ENCODE results near the gene ITGA2.
A peak's percentile ranks its signal among the peaks of the same experiment; 100 is the strongest.

Gene ITGA2

DNA sequence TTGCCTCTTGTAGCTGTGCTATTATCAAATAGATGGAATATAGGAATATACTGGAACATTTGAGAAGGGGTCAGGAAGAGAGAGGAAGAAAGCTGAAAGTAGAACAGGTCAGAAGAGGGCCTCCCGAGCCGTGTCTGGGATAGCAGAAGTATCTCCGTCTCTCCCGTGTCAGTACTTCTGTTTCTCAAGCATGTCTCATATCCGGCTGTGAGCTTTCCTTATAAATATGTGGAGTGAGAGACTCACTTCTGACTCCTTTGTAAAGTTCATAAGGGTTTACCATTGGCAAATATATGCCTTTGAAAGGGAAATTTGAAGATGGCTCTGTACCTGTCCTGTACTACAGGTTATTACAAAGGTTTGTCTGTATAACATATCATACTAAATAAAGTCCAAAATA, 70.1 kb downstream of the ITGA2 start:
- DNase-seq (ENCODE audit: low read depth), result no peak

GRCh38 chr5:53063176-53063575, 74.0 kb downstream of the ITGA2 start:
- DNase-seq (ENCODE audit: low read depth), result no peak

GRCh38 chr5:53063791-53064190, 74.6 kb downstream of the ITGA2 start:
- DNase-seq (ENCODE audit: low read depth), result no peak

GRCh38 chr5:53066088-53066487, 76.9 kb downstream of the ITGA2 start:
- no peak for DNase-seq (ENCODE audit: low read depth)

DNA sequence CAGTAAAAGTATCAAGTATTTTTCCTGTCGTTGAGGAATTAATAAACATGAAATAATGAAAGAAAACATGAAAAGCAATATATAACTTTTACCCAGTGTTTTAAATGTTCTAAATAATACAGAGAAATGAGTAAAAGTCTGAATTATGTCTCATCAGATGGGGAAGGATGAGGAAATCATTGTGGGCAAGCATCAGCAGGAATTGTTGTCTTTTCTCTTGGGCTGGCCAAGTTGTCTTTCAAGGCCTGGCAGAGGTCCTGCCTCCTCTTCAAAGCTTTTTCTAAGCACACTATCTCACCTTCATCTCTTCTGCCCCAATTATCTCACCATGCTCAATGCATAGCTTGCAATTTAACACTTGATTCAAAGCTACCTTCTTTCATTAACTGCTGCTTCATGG, 78.5 kb downstream of the ITGA2 start:
- peak; percentile 43 for DNase-seq (ENCODE audit: low read depth)

- no peak for DNase-seq (ENCODE audit: low read depth)
Measured at GRCh38 chr5:53068291-53068836, 79.2 kb downstream of the ITGA2 start.

- peak; percentile 59 for DNase-seq (ENCODE audit: low read depth)
Measured at GRCh38 chr5:53069626-53070025, 80.5 kb downstream of the ITGA2 start.

DNA sequence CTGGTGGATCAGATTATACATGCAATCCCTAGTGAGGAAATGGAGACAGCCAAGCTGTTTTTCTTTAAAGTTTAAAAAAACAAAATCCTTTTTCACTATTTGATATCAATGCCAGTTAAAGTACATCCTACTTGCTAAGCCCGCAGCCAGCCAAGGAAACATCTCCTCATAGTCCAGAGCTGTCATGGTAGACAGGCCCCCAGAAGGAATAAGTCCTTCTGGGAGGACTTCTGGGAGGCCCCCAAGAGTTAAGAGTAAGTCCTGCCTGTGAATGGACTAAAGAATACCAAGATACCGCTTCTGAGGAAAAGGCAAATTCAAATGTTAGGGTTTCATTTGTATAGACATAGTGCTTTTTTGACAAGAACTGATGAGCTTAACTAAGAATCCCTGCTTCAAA, 82.1 kb downstream of the ITGA2 start:
- no peak for DNase-seq (ENCODE audit: low read depth)

DNA sequence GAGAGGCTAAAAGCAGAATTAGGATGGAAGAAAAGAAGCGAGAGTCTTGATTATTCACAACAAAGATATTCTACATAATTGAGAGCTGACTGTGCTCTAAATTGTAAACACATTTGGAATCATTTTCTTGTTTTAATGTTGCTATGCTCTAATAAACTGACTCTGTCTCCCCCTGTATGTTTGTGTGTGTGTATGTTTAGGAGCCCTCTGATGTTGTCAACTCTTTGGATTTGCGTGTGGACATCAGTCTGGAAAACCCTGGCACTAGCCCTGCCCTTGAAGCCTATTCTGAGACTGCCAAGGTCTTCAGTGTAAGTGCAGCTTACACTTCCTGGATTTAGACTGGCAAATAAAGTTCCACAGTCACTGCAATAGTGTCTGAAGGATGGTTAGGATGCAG, 82.6 kb downstream of the ITGA2 start:
- DNase-seq (ENCODE audit: low read depth), result no peak

DNA sequence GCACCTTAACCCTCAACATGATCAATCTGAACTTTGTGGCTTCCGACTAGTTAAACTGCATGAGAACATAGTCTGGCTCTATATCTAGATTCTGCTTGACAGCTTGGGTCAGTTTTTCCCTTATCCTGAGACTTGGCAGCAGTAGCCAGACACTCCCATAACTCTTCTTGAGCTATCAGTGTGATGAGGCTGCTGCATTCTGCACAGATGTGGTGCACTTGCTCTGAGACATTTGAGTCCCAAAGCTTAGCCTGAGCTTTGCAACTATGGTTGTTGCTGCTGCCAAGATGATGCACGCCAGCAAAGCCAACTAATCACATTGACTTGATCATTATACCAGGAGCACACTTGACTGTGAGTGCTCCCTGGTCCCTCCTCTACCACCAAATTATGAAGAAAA, 84.2 kb downstream of the ITGA2 start:
- DNase-seq (ENCODE audit: low read depth), result no peak

GRCh38 chr5:53076014-53076583, 86.9 kb downstream of the ITGA2 start:
- no peak for DNase-seq (ENCODE audit: low read depth)

DNA sequence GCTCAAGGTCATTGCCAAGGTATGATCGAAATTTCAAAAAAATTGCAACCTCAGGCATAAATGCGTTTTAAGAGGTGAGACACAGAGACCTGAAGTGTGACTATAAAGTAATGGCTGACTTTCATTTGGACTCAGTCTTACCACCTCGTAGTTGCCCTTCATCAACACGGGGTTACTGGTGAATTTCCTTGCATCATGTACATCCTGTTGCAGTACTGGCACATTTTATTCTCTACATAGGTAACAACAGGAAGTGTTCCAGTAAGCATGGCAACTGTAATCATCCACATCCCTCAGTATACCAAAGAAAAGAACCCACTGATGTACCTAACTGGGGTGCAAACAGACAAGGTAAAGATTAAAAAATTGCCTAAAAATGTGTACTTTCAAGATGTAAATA, 91.1 kb downstream of the ITGA2 start:
- no peak for DNase-seq (ENCODE audit: low read depth)

GRCh38 chr5:53083927-53084326, 94.8 kb downstream of the ITGA2 start:
- no peak for DNase-seq (ENCODE audit: low read depth)

DNA sequence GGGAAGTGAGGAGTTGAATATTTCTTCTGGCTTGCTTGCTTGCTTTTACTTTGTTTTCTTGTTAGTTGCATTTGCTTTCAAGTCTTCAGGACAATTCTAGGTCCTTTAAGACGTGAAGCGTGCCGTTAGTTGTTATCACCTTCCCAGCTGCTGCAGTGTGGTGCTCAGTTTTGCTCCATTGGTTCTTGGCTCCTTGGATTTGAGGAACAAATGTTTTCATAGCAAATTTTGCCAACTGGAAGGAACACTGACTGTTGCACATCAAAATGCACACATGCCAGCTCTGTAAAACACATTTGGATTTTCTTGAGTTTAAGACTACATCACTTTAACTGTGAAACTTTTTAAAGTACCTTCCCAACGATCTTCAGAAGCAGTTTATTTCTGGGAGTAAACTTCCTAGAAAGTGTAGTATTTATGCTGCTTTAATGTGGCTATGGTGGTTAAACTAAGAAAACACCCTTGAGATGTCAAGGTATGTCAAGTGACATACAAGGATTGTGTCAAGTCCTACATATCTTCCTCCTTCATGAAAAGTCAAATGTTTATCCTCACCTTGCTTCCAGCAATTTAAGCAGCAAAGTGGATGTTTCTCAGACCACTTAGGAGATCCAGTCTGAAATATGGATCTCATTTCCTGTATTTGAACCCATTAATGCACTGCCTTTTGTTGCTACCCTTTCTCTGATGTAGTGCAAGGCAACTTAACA, 95.5 kb downstream of the ITGA2 start:
- DNase-seq (ENCODE audit: low read depth), result no peak

DNA sequence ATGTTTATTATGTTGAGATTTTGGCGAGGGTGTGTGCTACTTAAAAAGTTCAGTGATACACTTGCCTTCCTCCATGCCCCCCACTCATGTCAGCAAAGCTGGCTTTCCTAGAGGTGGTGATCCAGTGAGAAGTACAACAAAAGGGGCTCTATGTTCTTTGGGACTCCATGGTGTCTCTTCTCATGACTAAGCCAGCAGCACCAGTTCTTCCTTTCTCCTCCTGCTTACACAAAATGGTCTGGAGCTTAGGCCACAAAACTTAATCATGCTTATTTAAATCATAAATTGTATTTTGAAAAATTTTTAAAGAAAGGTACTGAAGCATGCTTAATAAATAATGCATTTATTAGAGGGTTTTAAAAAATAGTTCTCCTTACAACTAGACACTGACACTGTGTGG, 98.0 kb downstream of the ITGA2 start:
- no peak for DNase-seq (ENCODE audit: low read depth)

GRCh38 chr5:53087621-53088121, 98.5 kb downstream of the ITGA2 start:
- DNase-seq (ENCODE audit: low read depth), result no peak

DNA sequence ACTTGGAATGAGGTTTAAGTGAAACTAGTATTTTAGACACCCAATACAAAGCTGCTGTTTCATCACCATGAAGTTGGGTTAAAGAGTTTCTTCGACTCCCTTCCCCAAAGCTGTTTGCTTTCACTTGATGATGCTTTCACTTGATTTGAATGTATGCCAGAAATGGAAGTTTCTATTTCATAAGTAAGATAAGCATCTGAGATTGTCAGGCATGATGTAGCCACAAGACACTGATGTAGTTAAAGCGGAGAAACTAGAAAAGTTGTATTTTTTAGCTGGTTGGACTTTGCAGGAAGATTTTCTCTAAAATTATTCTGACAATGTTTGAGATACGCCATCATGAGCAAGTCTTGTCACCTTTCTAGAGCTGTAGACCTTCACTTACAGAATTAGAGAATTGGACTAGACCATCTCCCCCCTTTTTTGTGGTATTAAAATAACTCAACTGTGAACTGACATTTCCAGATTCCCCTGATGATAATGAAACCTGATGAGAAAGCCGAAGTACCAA, 100.4 kb downstream of the ITGA2 start:
- DNase-seq (ENCODE audit: low read depth), result no peak

DNA sequence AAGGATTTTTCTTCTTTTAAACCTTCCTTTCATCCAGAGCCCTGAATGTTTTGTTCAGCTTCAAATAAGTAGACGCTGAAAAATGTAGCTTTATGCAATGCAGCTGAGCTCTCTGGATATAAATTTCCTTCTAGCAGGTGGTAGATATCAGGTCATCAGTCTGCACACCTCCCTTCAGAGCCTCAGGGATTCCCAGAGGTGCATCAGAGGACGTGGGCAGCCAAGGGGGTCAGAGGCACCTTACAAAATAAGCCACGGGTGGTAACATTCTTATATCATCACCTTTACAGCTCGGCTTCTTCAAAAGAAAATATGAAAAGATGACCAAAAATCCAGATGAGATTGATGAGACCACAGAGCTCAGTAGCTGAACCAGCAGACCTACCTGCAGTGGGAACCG, 101.1 kb downstream of the ITGA2 start:
- DNase-seq (ENCODE audit: low read depth), result no peak

DNA sequence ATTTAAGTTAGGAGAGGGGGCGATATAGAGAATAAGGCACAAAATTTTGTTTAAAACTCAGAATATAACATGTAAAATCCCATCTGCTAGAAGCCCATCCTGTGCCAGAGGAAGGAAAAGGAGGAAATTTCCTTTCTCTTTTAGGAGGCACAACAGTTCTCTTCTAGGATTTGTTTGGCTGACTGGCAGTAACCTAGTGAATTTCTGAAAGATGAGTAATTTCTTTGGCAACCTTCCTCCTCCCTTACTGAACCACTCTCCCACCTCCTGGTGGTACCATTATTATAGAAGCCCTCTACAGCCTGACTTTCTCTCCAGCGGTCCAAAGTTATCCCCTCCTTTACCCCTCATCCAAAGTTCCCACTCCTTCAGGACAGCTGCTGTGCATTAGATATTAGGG, 102.1 kb downstream of the ITGA2 start:
- no peak for DNase-seq (ENCODE audit: low read depth)

- no peak for DNase-seq (ENCODE audit: low read depth)
Measured at GRCh38 chr5:53092242-53092641, 103.1 kb downstream of the ITGA2 start.

- DNase-seq (ENCODE audit: low read depth), result no peak
Measured at GRCh38 chr5:53095217-53095616, 106.1 kb downstream of the ITGA2 start.

GRCh38 chr5:53095931-53096525, 106.9 kb downstream of the ITGA2 start:
- peak; percentile 43 for DNase-seq (ENCODE audit: low read depth)

- no peak for DNase-seq (ENCODE audit: low read depth)
Measured at GRCh38 chr5:53099546-53099945, 110.4 kb downstream of the ITGA2 start.
